ENCODE data around the gene SSX2IP. TPM values are rescaled to one million over a fixed set of nuclear protein-coding genes. Genes with fewer than 3 reads are reported as not detected.
A peak's percentile ranks its signal among the peaks of the same experiment; 100 is the strongest.

Gene SSX2IP
- total RNA-seq, 2 experiments from 2014 or later: 5.5 to 6.0 TPM

- H3K27ac ChIP-seq (ENCODE audit: low read depth in 1 of 2, low read length in 2 of 2): no peak overlapping the region
- intact Hi-C loops (cut with DNase I, micrococcal nuclease): loop anchor here (1.0 to 10.0 kb wide), 14 partner anchors 46 to 690 kb away; partner anchors contain the start of genes CTBS (in 2 of the 2), GNG5 (in 1 of the 2) and SPATA1 (in 1 of the 2)
- H3K4me3 ChIP-seq (ENCODE audit: low read length): peak overlapping the region; percentile 64
- CTCF ChIA-PET: interaction anchor here (0.6 to 2.6 kb wide), 7 partner anchors 12 to 480 kb away, joined by 3 to 14 read pairs (median 6); partner anchors contain the start of genes CTBS, GNG5, PRKACB and SPATA1
- H3K4me1 ChIP-seq (ENCODE audit: insufficient read depth, low read length): peaks cover 8% of the 10 kb centered on the region
- no peaks in the 10 kb centered on the region for H3K36me3 ChIP-seq (ENCODE audit: insufficient read depth, low read length)
- H3K4me3 Mint-ChIP-seq: peak overlapping the region; percentile 95
- ATAC-seq (ENCODE audit: poor library complexity) (peak; percentile 92), DNase-seq (peak; percentile 50 to 88 (median 74))
- no peaks in the 10 kb centered on the region for H3K27me3 ChIP-seq (ENCODE audit: control insufficient read depth in 1 of 2, insufficient read depth in 2 of 2, low read length in 2 of 2)
- POLR2A ChIA-PET: interaction anchor here (1.0 to 2.0 kb wide), 2 partner anchors 114 to 477 kb away, joined by 3 to 11 read pairs; partner anchors contain the start of genes GNG5, PRKACB and SPATA1
- H3K9me3 Mint-ChIP-seq: no peaks in the 10 kb centered on the region
- no peak overlapping the region for H3K27ac Mint-ChIP-seq
- no peaks in the 10 kb centered on the region for H3K36me3 Mint-ChIP-seq (ENCODE audit: low read depth)
- H3K4me1 Mint-ChIP-seq (ENCODE audit: low read depth): peaks cover 12% of the 10 kb centered on the region
- H3K27me3 Mint-ChIP-seq: no peaks in the 10 kb centered on the region
- no peaks in the 10 kb centered on the region for H3K9me3 ChIP-seq (ENCODE audit: control insufficient read depth in 1 of 2, insufficient read depth in 1 of 2, low read length in 2 of 2)
- TF ChIP-seq CTCF (IDR thresholded peaks at IDR 0.05): peak; percentile 100
Measured at GRCh38 chr1:84620720-84621313, 69.4 kb downstream of the SSX2IP start.

- no peaks in the 10 kb centered on the region for H3K27me3 ChIP-seq (ENCODE audit: control insufficient read depth in 1 of 2, insufficient read depth in 2 of 2, low read length in 2 of 2)
- H3K4me1 ChIP-seq (ENCODE audit: insufficient read depth, low read length): peaks cover 8% of the 10 kb centered on the region
- no peaks in the 10 kb centered on the region for H3K36me3 ChIP-seq (ENCODE audit: insufficient read depth, low read length)
- ATAC-seq (ENCODE audit: poor library complexity): no peak
- intact Hi-C loops (cut with DNase I, micrococcal nuclease): loop anchor here (1.0 to 10.0 kb wide), 11 partner anchors 45 to 689 kb away; partner anchors contain the start of genes CTBS (in 2 of the 2), GNG5 (in 1 of the 2) and SPATA1 (in 1 of the 2)
- Mint-ChIP-seq H3K27me3 (no peaks in the 10 kb centered on the region), H3K4me3 (peak overlapping the region; percentile 72), H3K9me3 (no peaks in the 10 kb centered on the region), H3K4me1 (ENCODE audit: low read depth) (peaks cover 12% of the 10 kb centered on the region), H3K36me3 (ENCODE audit: low read depth) (no peaks in the 10 kb centered on the region), H3K27ac (no peak overlapping the region)
- ChIA-PET CTCF (interaction anchor here (0.9 to 2.6 kb wide), 5 partner anchors 11 to 475 kb away, joined by 4 to 14 read pairs (median 7); partner anchors contain the start of genes CTBS, GNG5, PRKACB and SPATA1), POLR2A (interaction anchor here (2.0 kb wide), 1 partner anchor 475 kb away, joined by 11 read pairs; the partner anchor contains the start of gene PRKACB)
- TF ChIP-seq CTCF (IDR thresholded peaks at IDR 0.05): no peak
- no peak overlapping the region for H3K27ac ChIP-seq (ENCODE audit: low read depth in 1 of 2, low read length in 2 of 2)
- DNase-seq: peak in 2 of 14 experiments; percentile 9 to 26
- H3K9me3 ChIP-seq (ENCODE audit: control insufficient read depth in 1 of 2, insufficient read depth in 1 of 2, low read length in 2 of 2): no peaks in the 10 kb centered on the region
- H3K4me3 ChIP-seq (ENCODE audit: low read length): no peak overlapping the region
Measured at GRCh38 chr1:84619383-84620102, 70.7 kb downstream of the SSX2IP start.

- peaks cover 8% of the 10 kb centered on the region for H3K4me1 ChIP-seq (ENCODE audit: insufficient read depth, low read length)
- H3K4me3 ChIP-seq (ENCODE audit: low read length): no peak overlapping the region
- peaks cover 3% of the 10 kb centered on the region for H3K9me3 Mint-ChIP-seq
- DNase-seq (no peak), ATAC-seq (ENCODE audit: poor library complexity) (no peak)
- no peak overlapping the region for H3K27ac Mint-ChIP-seq
- H3K36me3 ChIP-seq (ENCODE audit: insufficient read depth, low read length): no peaks in the 10 kb centered on the region
- H3K36me3 Mint-ChIP-seq (ENCODE audit: low read depth): no peaks in the 10 kb centered on the region
- peaks cover 0 to 4% of the 10 kb centered on the region in 2 experiments for H3K9me3 ChIP-seq (ENCODE audit: control insufficient read depth in 1 of 2, insufficient read depth in 1 of 2, low read length in 2 of 2)
- H3K27me3 Mint-ChIP-seq: no peaks in the 10 kb centered on the region
- no peaks in the 10 kb centered on the region for H3K27me3 ChIP-seq (ENCODE audit: control insufficient read depth in 1 of 2, insufficient read depth in 2 of 2, low read length in 2 of 2)
- H3K27ac ChIP-seq (ENCODE audit: low read depth in 1 of 2, low read length in 2 of 2): no peak overlapping the region
- peaks cover 12% of the 10 kb centered on the region for H3K4me1 Mint-ChIP-seq (ENCODE audit: low read depth)
- intact Hi-C loops (cut with DNase I, micrococcal nuclease): no loop called here
- TF ChIP-seq CTCF (IDR thresholded peaks at IDR 0.05): no peak
- ChIA-PET POLR2A (no interaction called here), CTCF (no interaction called here)
- H3K4me3 Mint-ChIP-seq: no peak overlapping the region
Measured at GRCh38 chr1:84617349-84617748, 72.9 kb downstream of the SSX2IP start.
